Loucy (cell line): ENCODE results near the gene ANXA11.

Experiments
- EZH2phosphoT487 ChIP-seq: fragments of 200-600 bp; IDR thresholded peaks from 2 replicates; pipeline ENCODE4 v1.6.1; 2018; ENCODE audit warnings: antibody characterized with exemption, mild to moderate bottlenecking, moderate library complexity, borderline replicate concordance
- TF ChIP-seq, protein P1 (sequence below): fragments of 200-600 bp; sonication (generic); conservative IDR thresholded peaks from 2 replicates; pipeline ENCODE4 v1.5.1; 2014; ENCODE audit warnings: mild to moderate bottlenecking, antibody characterized with exemption, low read length

DNA sequence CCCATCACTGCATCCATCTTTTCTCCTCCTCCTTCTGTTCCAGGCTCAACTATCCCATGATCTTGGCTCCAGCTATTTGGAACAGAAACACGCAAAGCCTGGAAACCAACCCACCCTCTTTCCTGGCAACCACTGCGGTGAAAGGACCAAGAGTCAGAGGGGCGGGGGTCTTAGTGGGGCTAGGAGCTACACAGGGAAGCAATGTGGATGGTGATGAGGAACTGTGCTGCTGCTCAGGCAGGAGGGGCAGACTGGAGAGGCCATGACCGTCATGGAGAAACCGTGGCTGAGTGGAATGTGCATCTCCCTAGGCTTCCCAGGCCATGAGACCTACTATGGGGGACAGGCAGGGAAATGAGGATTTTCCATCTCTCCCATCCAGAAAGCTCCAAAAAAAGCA lies 47.2 kb downstream of the ANXA11 start:
- TF ChIP-seq, protein P1, sequence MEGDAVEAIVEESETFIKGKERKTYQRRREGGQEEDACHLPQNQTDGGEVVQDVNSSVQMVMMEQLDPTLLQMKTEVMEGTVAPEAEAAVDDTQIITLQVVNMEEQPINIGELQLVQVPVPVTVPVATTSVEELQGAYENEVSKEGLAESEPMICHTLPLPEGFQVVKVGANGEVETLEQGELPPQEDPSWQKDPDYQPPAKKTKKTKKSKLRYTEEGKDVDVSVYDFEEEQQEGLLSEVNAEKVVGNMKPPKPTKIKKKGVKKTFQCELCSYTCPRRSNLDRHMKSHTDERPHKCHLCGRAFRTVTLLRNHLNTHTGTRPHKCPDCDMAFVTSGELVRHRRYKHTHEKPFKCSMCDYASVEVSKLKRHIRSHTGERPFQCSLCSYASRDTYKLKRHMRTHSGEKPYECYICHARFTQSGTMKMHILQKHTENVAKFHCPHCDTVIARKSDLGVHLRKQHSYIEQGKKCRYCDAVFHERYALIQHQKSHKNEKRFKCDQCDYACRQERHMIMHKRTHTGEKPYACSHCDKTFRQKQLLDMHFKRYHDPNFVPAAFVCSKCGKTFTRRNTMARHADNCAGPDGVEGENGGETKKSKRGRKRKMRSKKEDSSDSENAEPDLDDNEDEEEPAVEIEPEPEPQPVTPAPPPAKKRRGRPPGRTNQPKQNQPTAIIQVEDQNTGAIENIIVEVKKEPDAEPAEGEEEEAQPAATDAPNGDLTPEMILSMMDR: no peak
- no peak for TF ChIP-seq EZH2phosphoT487
